ENCODE data around the gene SMARCB1.

- TF ChIP-seq CTCF (IDR thresholded peaks at IDR 0.05) (no peak), POLR2A (IDR thresholded peaks at IDR 0.05) (no peak)
Observed at GRCh38 chr22:23782703-23783102, 4.1 kb upstream of the SMARCB1 start.
